ENCODE measurements around the gene UMODL1.

The UMODL1 gene

GRCh38 chr21:42189860-42190485, 118.9 kb downstream of the UMODL1 start:
- Histone ChIP-seq H3K36me3 (ENCODE audit: insufficient read depth, low read length) (no peaks in the 10 kb centered on the region), H3K4me2 (ENCODE audit: low read length) (no peak overlapping the region), H3K4me1 (ENCODE audit: control insufficient read depth, insufficient read depth, low read length) (no peaks in the 10 kb centered on the region), H3K9ac (ENCODE audit: low read depth, low read length) (no peak overlapping the region), H3K4me3 (ENCODE audit: low read length) (no peak overlapping the region), H3K27me3 (ENCODE audit: control insufficient read depth, insufficient read depth, low read length) (peaks cover 18% of the 10 kb centered on the region), H3K9me3 (replicated peaks; ENCODE audit: low read length) (no peaks in the 10 kb centered on the region)

GRCh38 chr21:42190486-42190863, 119.4 kb downstream of the UMODL1 start:
- Histone ChIP-seq H3K36me3 (ENCODE audit: insufficient read depth, low read length) (no peaks in the 10 kb centered on the region), H3K9ac (ENCODE audit: low read depth, low read length) (no peak overlapping the region), H3K27me3 (ENCODE audit: control insufficient read depth, insufficient read depth, low read length) (peaks cover 19% of the 10 kb centered on the region), H3K4me1 (ENCODE audit: control insufficient read depth, insufficient read depth, low read length) (no peaks in the 10 kb centered on the region), H3K4me3 (ENCODE audit: low read length) (no peak overlapping the region), H3K4me2 (ENCODE audit: low read length) (no peak overlapping the region), H3K9me3 (replicated peaks; ENCODE audit: low read length) (no peaks in the 10 kb centered on the region)

GRCh38 chr21:42191064-42191463, 119.9 kb downstream of the UMODL1 start:
- no peaks in the 10 kb centered on the region for H3K4me1 ChIP-seq (ENCODE audit: control insufficient read depth, insufficient read depth, low read length)
- no peaks in the 10 kb centered on the region for H3K36me3 ChIP-seq (ENCODE audit: insufficient read depth, low read length)
- peaks cover 24% of the 10 kb centered on the region for H3K27me3 ChIP-seq (ENCODE audit: control insufficient read depth, insufficient read depth, low read length)
- no peak overlapping the region for H3K4me3 ChIP-seq (ENCODE audit: low read length)
- no peaks in the 10 kb centered on the region for H3K9me3 ChIP-seq (replicated peaks; ENCODE audit: low read length)
- no peak overlapping the region for H3K4me2 ChIP-seq (ENCODE audit: low read length)
- no peak overlapping the region for H3K9ac ChIP-seq (ENCODE audit: low read depth, low read length)

- Histone ChIP-seq H3K36me3 (ENCODE audit: insufficient read depth, low read length) (no peaks in the 10 kb centered on the region), H3K4me2 (ENCODE audit: low read length) (no peak overlapping the region), H3K9me3 (replicated peaks; ENCODE audit: low read length) (no peaks in the 10 kb centered on the region), H3K4me3 (ENCODE audit: low read length) (no peak overlapping the region), H3K9ac (ENCODE audit: low read depth, low read length) (no peak overlapping the region), H3K4me1 (ENCODE audit: control insufficient read depth, insufficient read depth, low read length) (no peaks in the 10 kb centered on the region), H3K27me3 (ENCODE audit: control insufficient read depth, insufficient read depth, low read length) (peaks cover 24% of the 10 kb centered on the region)
These were observed 120.8 kb downstream of the UMODL1 start for GRCh38 chr21:42191696-42192595.
